Measurements from ENCODE around the gene SLC25A38.

Gene SLC25A38

GRCh38 chr3:39438880-39439279 lies 55.7 kb downstream of the SLC25A38 start:
- WGBS, 2 experiments (ENCODE audit: insufficient coverage in 2 of 2), result 93 to 96% methylated on average over 3 to 4 of the region's 4 CpGs
- Histone ChIP-seq H3K9me3 (ENCODE audit: control insufficient read depth, low read length) (no peaks in the 10 kb centered on the region), H3K4me1 (ENCODE audit: control insufficient read depth, insufficient read depth, low read length, poor library complexity, severe bottlenecking) (peaks cover 16% of the 10 kb centered on the region), H3K27ac (ENCODE audit: low read depth, low read length, severe bottlenecking) (no peak overlapping the region), H3K36me3 (ENCODE audit: control insufficient read depth, insufficient read depth, low read length) (no peaks in the 10 kb centered on the region), H3K4me3 (ENCODE audit: extremely low read depth, insufficient read depth, low read length, poor library complexity, severe bottlenecking) (no peak overlapping the region)

- peaks cover 6% of the 10 kb centered on the region for H3K4me1 ChIP-seq (ENCODE audit: control insufficient read depth, insufficient read depth, low read length, poor library complexity, severe bottlenecking)
- no peak overlapping the region for H3K4me3 ChIP-seq (ENCODE audit: extremely low read depth, insufficient read depth, low read length, poor library complexity, severe bottlenecking)
- no peaks in the 10 kb centered on the region for H3K9me3 ChIP-seq (ENCODE audit: control insufficient read depth, low read length)
- H3K36me3 ChIP-seq (ENCODE audit: control insufficient read depth, insufficient read depth, low read length), result no peaks in the 10 kb centered on the region
- 93 to 100% methylated on average over 3 to 6 of the region's 8 CpGs for WGBS, 2 experiments (ENCODE audit: insufficient coverage in 2 of 2)
- no peak overlapping the region for H3K27ac ChIP-seq (ENCODE audit: low read depth, low read length, severe bottlenecking)
These were observed 57.1 kb downstream of the SLC25A38 start for GRCh38 chr3:39440316-39440715.

GRCh38 chr3:39443530-39443929 lies 60.4 kb downstream of the SLC25A38 start:
- Histone ChIP-seq H3K36me3 (ENCODE audit: control insufficient read depth, insufficient read depth, low read length) (no peaks in the 10 kb centered on the region), H3K9me3 (ENCODE audit: control insufficient read depth, low read length) (no peaks in the 10 kb centered on the region), H3K4me3 (ENCODE audit: extremely low read depth, insufficient read depth, low read length, poor library complexity, severe bottlenecking) (no peak overlapping the region), H3K4me1 (ENCODE audit: control insufficient read depth, insufficient read depth, low read length, poor library complexity, severe bottlenecking) (peaks cover 6% of the 10 kb centered on the region), H3K27ac (ENCODE audit: low read depth, low read length, severe bottlenecking) (no peak overlapping the region)
- WGBS, 2 experiments (ENCODE audit: insufficient coverage in 2 of 2), result 83 to 89% methylated on average over 4 of the region's 4 CpGs

- Histone ChIP-seq H3K4me3 (ENCODE audit: extremely low read depth, insufficient read depth, low read length, poor library complexity, severe bottlenecking) (no peak overlapping the region), H3K36me3 (ENCODE audit: control insufficient read depth, insufficient read depth, low read length) (no peaks in the 10 kb centered on the region), H3K27ac (ENCODE audit: low read depth, low read length, severe bottlenecking) (no peak overlapping the region), H3K4me1 (ENCODE audit: control insufficient read depth, insufficient read depth, low read length, poor library complexity, severe bottlenecking) (peaks cover 6% of the 10 kb centered on the region), H3K9me3 (ENCODE audit: control insufficient read depth, low read length) (no peaks in the 10 kb centered on the region)
- 85 to 100% methylated on average over 2 of the region's 2 CpGs for WGBS, 2 experiments (ENCODE audit: insufficient coverage in 2 of 2)
These were observed 62.8 kb downstream of the SLC25A38 start for GRCh38 chr3:39445927-39446326.

- Histone ChIP-seq H3K36me3 (ENCODE audit: control insufficient read depth, insufficient read depth, low read length) (no peaks in the 10 kb centered on the region), H3K4me3 (ENCODE audit: extremely low read depth, insufficient read depth, low read length, poor library complexity, severe bottlenecking) (no peak overlapping the region), H3K27ac (ENCODE audit: low read depth, low read length, severe bottlenecking) (no peak overlapping the region), H3K4me1 (ENCODE audit: control insufficient read depth, insufficient read depth, low read length, poor library complexity, severe bottlenecking) (peaks cover 6% of the 10 kb centered on the region), H3K9me3 (ENCODE audit: control insufficient read depth, low read length) (no peaks in the 10 kb centered on the region)
- WGBS, 2 experiments (ENCODE audit: insufficient coverage in 2 of 2), result no CpG with 5 or more reads among the region's 2 CpGs
These were observed 63.3 kb downstream of the SLC25A38 start for GRCh38 chr3:39446444-39446843.

Data from mesodermal cell (in vitro differentiated cells).